ENCODE measurements around the gene TUBG1. TPM values are rescaled to one million over a fixed set of nuclear protein-coding genes. Genes with fewer than 3 reads are reported as not detected.

The TUBG1 gene
- total and polyA plus RNA-seq, 2 of the 4 experiments (the other 2 are of a cell fraction), result 38.9 to 94.5 TPM

- no peaks in the 10 kb centered on the region for H3K9me3 ChIP-seq (ENCODE audit: control insufficient read depth, insufficient read depth, low read length)
- H3K27ac ChIP-seq (ENCODE audit: insufficient read depth, low read length), result no peak overlapping the region
- H2BK15ac ChIP-seq (ENCODE audit: low read depth, low read length), result no peak overlapping the region
- WGBS, 2 experiments (ENCODE audit: extremely low coverage in 2 of 2, insufficient read length in 1 of 2), result no CpG with 5 or more reads among the region's 7 CpGs
- dilution Hi-C loops (cut with HindIII; ENCODE audit: low sequenced_read_pairs, unreplicated experiment) (no loop called here), intact Hi-C loops (cut with micrococcal nuclease) (no loop called here), in situ Hi-C loops (cut with MboI; ENCODE audit: low sequenced_read_pairs) (no loop called here)
- DNase-seq (no peak), ATAC-seq (ENCODE audit: low read depth) (no peak)
- no peak overlapping the region for H2BK5ac ChIP-seq (ENCODE audit: low read depth, low read length, poor library complexity, severe bottlenecking)
- TF ChIP-seq ELK1 (IDR thresholded peaks at IDR 0.05; ENCODE audit: borderline replicate concordance, low read depth, low read length), result no peak
- no peak for TF ChIP-seq MXI1 (IDR thresholded peaks at IDR 0.05; ENCODE audit: borderline replicate concordance, low read depth, low read length)
- no peak for TF ChIP-seq CTCF (conservative IDR thresholded peaks at IDR 0.05; ENCODE audit: low read depth, low read length)
- no peak for TF ChIP-seq RCOR1 (IDR thresholded peaks at IDR 0.05; ENCODE audit: insufficient replicate concordance, low read length)
- no peak for TF ChIP-seq SMC3 (IDR thresholded peaks at IDR 0.05; ENCODE audit: low read depth, low read length)
- no peak for TF ChIP-seq RFX5 (IDR thresholded peaks at IDR 0.05; ENCODE audit: low read depth, low read length)
- no peak for TF ChIP-seq CEBPB (IDR thresholded peaks at IDR 0.05; ENCODE audit: low read depth, low read length)
- TF ChIP-seq CHD1 (IDR thresholded peaks at IDR 0.05; ENCODE audit: low read depth, low read length), result no peak
- no peak for TF ChIP-seq RAD21 (IDR thresholded peaks at IDR 0.05; ENCODE audit: low read length)
- no peak for TF ChIP-seq POLR2A (IDR thresholded peaks at IDR 0.05; ENCODE audit: low read depth, low read length)
- no peak for TF ChIP-seq MAZ (IDR thresholded peaks at IDR 0.05; ENCODE audit: borderline replicate concordance, low read depth, low read length)
- no peak for TF ChIP-seq NFE2L2 (IDR thresholded peaks at IDR 0.05; ENCODE audit: low read depth, low read length)
- no peak for TF ChIP-seq FOS (IDR thresholded peaks at IDR 0.05; ENCODE audit: low read depth, low read length)
- no peak for TF ChIP-seq BHLHE40 (IDR thresholded peaks at IDR 0.05; ENCODE audit: low read depth, low read length)
- H2AK9ac ChIP-seq (replicated peaks; ENCODE audit: low read depth, low read length, poor library complexity), result no peak overlapping the region
- H3K36me3 ChIP-seq (ENCODE audit: control insufficient read depth, insufficient read depth, low read length), result peaks cover 5% of the 10 kb centered on the region
- H2BK120ac ChIP-seq (ENCODE audit: low read depth, low read length), result no peak overlapping the region
- H3K56ac ChIP-seq (ENCODE audit: extremely low read depth, insufficient read depth, low read length), result no peak overlapping the region
- H3K14ac ChIP-seq (replicated peaks; ENCODE audit: low read depth, low read length), result no peak overlapping the region
- no peak overlapping the region for H4K91ac ChIP-seq (ENCODE audit: insufficient read depth, low read depth, low read length)
- no peak overlapping the region for H2AFZ ChIP-seq (replicated peaks; ENCODE audit: low read length, poor library complexity)
- ChIA-PET POLR2A (ENCODE audit: unreplicated experiment) (no interaction called here), CTCF (no interaction called here)
- no peak overlapping the region for H2AK5ac ChIP-seq (ENCODE audit: low read depth, low read length)
- no TSS peak for BruUV-seq (replicated peaks)
- H3K9ac ChIP-seq (ENCODE audit: low read depth, low read length), result no peak overlapping the region
- no peak overlapping the region for H3K4ac ChIP-seq (ENCODE audit: low read depth, low read length)
- H3K27me3 ChIP-seq (ENCODE audit: control insufficient read depth, insufficient read depth, low read length), result no peaks in the 10 kb centered on the region
- no peak overlapping the region for H4K5ac ChIP-seq (ENCODE audit: low read depth, low read length)
- H3K4me2 ChIP-seq (ENCODE audit: low read depth, low read length), result no peak overlapping the region
- H3K9me1 ChIP-seq (ENCODE audit: insufficient read depth, low read length), result peaks cover 7% of the 10 kb centered on the region
- H3K4me3 ChIP-seq (ENCODE audit: insufficient read depth, low read depth, low read length), result no peak overlapping the region
- H3K23ac ChIP-seq (ENCODE audit: low read depth, low read length), result no peak overlapping the region
- H3K79me1 ChIP-seq (ENCODE audit: low read depth in 1 of 2, low read length in 2 of 2), result peaks cover 17 to 75% of the 10 kb centered on the region in 2 experiments
- H2BK20ac ChIP-seq (ENCODE audit: low read depth, low read length), result no peak overlapping the region
- no peak overlapping the region for H3K18ac ChIP-seq (ENCODE audit: low read depth, low read length)
- H4K20me1 ChIP-seq (ENCODE audit: insufficient read depth, low read length), result peaks cover 67% of the 10 kb centered on the region
- no peaks in the 10 kb centered on the region for H3K4me1 ChIP-seq (ENCODE audit: control insufficient read depth, insufficient read depth, low read length)
- H4K8ac ChIP-seq (ENCODE audit: low read depth in 2 of 2, low read length in 2 of 2), result no peak overlapping the region
Measured at GRCh38 chr17:42603318-42603717, 6.2 kb upstream of the TUBG1 start.
